Measurements from ENCODE around the gene P3R3URF.

DNA sequence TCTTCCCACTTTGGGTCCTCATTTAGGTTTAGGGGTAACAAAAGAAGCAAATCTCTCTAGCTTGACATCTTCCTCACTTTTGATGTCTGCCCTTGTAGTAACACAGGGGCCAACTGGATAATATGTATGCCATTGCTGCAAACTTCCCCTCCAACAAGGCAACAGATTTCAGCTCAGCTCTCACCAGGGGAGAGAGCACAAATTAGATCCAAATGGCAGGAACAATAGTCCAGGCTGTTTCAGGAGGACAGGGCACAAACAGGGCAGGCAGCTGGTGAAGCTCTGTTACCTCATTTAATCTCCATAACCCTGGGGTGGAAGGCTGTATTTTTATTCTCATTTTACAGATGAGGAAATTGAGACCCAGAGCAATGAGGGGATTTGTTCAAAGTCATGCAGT lies 39.6 kb downstream of the P3R3URF start:
- TF ChIP-seq CTCF (IDR thresholded peaks at IDR 0.05; ENCODE audit: low read length) = no peak
- no peak for TF ChIP-seq EZH2phosphoT487 (IDR thresholded peaks at IDR 0.05; ENCODE audit: low read length)
